Fibroblast of the aortic adventitia (primary cell): ENCODE data around the gene NMS. TPM values are rescaled to one million over a fixed set of nuclear protein-coding genes. Genes with fewer than 3 reads are reported as not detected.

Experiments
- DNase-seq: peaks from one replicate; pipeline ENCODE4 v3.0.0-alpha.2; 2010; ENCODE audit warnings: low read depth
- H3K4me3 ChIP-seq: 2 replicates; pipeline ENCODE4 v1.5.1; 2011; ENCODE audit warnings: low read depth, mild to moderate bottlenecking, control low read depth, low read length, moderate library complexity
- total RNA-seq: library from RNA; depleted of rRNA; stranded (reverse); fragments of >200 nt; gene quantifications from 2 replicates; pipeline ENCODE4 v1.2.3, GENCODE V29; 2012; ENCODE audit warnings: low replicate concordance
- TF ChIP-seq, protein P1 (sequence below): IDR thresholded peaks from 2 replicates; pipeline ENCODE4 v1.5.1; 2011; ENCODE audit warnings: mild to moderate bottlenecking, low read length, control low read depth, inconsistent platforms; ENCODE audit not compliant: insufficient read depth

Gene NMS
- total RNA-seq, 1 donor, result not detected

DNA sequence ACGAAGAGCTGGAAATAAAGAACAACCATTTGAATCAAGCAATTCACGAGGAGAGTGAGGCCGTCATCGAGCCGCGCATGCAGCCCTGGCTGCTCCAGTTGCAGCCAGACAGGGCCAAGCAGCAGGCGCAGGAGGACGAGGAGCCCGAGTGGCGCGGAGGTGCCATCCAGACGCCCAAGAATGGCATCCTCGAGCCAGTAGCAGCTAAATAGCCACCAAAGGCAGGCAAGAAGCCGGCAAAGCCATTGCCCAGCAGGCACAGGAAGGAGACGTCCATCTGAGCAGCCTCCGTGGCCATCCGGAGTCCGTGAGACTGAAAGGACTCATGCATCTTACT is 43.9 kb upstream of the NMS start:
- H3K4me3 ChIP-seq, result no peak overlapping the region
- TF ChIP-seq, protein P1, sequence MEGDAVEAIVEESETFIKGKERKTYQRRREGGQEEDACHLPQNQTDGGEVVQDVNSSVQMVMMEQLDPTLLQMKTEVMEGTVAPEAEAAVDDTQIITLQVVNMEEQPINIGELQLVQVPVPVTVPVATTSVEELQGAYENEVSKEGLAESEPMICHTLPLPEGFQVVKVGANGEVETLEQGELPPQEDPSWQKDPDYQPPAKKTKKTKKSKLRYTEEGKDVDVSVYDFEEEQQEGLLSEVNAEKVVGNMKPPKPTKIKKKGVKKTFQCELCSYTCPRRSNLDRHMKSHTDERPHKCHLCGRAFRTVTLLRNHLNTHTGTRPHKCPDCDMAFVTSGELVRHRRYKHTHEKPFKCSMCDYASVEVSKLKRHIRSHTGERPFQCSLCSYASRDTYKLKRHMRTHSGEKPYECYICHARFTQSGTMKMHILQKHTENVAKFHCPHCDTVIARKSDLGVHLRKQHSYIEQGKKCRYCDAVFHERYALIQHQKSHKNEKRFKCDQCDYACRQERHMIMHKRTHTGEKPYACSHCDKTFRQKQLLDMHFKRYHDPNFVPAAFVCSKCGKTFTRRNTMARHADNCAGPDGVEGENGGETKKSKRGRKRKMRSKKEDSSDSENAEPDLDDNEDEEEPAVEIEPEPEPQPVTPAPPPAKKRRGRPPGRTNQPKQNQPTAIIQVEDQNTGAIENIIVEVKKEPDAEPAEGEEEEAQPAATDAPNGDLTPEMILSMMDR, result no peak
- DNase-seq, result no peak

DNA sequence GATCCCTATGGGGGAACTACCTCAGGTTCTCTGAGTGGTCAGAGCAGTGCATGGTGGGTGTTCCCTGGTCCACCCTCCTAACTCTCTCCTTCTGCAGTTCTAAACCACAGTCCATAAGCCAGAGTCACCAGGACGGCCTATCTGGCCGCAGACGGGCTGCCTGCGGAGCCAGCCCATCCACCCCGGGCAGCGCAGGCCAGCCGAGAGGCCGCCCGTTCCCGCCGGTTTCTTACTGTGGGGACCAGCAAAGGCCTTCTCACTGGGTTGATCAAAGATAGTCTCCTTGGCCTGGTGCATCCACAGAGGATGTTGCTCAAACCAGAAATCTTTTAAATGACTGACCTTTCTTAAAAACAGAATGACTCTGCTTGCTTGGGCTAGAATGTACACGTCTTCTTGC is 43.2 kb upstream of the NMS start:
- no peak overlapping the region for H3K4me3 ChIP-seq
- DNase-seq, result no peak
- TF ChIP-seq, protein P1, result no peak

DNA sequence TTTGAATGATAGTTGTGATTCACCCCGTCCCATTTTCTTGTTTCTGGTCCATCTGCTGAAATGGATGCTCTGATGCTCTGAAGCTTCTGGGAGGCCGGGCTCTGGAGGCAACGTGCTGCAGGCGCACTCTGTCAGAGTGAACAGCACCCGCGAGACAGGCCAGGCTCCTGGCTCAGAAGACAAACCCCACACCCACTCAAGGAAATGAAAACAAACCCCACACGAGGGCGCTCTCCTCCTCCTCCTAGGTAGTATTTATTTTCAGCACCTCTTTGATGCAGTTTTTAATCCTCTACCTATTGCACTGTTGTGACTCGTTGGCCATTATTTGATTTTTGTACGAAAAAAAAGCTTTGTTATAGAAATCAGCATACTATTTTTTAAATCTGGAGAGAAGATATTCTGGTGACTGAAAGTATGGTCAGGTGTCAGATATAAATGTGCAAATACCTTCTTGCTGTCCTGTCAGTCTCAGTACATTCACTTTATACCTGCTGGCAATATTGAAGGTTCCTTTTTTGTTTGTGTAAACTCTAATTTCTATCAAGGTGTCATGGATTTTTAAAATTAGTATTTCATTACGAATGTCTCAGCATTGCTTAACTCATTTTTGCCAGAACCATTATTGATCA is 42.5 kb upstream of the NMS start:
- TF ChIP-seq, protein P1, result peak; percentile 51
- peak; percentile 59 for DNase-seq
- no peak overlapping the region for H3K4me3 ChIP-seq

DNA sequence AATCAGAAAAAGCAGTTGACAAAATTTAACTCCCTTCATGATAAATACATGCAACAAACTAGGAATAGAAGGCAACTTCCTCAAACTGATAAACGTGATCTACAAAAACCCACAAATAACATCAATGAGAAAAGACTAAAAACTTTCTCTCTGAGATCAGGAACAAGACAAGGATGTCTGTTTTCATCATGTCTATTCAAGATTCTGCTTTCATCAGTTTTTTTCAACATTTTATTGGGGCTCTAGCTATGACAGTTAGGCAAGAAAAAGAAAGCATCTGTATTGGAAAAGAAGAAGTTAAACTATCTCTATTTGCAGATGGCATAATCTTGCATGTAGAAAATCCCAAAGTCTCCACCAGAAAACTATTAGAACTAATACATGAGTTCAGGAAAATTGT is 40.6 kb upstream of the NMS start:
- H3K4me3 ChIP-seq, result no peak overlapping the region
- TF ChIP-seq, protein P1, result no peak
- DNase-seq, result no peak

DNA sequence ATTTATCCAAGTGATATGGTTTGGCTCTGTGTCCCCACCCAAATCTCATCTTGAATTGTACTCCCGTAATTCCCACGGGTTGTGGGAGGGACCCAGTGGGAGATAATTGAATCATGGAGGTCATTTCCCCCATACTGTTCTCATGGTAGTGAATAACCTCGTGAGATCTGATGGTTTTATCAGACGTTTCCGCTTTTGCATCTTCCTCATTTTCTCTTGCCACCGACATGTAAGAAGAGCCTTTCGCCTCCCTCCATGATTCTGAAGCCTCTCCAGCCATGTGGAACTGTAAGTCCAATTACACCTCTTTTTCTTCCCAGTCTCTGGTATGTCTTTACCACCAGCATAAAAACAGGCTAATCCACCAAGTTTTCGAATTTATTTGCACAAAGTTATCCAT is 32.5 kb upstream of the NMS start:
- DNase-seq, result no peak
- H3K4me3 ChIP-seq, result no peak overlapping the region
- TF ChIP-seq, protein P1, result no peak

DNA sequence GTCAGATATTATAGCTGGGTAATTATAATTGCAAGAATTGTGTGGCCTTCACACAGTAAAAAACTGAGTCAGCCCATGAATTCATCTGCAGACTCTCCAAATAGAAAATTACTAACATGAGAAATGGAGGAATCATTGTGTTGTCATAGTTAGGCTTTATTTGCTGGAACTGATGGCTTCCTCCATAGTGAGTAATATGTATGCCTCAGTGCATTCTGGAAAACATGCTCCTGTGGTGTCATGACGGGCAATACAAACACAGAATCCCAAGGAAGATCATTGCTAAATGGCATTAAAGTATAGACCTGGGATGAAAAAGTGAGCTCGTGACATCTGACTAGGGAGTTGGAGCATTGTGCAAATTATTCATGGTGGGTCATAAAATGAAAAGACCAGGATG is 23.6 kb upstream of the NMS start:
- no peak for DNase-seq
- H3K4me3 ChIP-seq, result no peak overlapping the region
- TF ChIP-seq, protein P1, result no peak

DNA sequence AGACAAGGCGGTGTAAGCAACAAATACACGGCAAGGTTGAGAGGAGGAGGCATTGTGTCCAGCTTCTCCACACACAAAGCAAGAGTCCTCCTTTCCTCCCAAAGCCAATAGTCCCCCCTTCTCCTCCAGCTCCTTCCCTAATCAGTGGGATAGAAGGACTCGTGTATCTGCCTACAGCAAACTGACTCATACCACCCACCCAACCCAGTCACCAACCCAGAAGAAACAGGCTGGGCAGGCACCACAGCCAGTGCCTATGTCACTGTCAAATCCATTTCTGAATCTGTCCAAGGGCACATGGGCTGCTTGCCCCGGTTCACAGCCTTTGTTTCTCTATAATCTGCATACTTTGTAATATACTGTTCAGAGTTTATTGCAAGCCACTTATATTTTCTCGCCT is 19.2 kb upstream of the NMS start:
- no peak overlapping the region for H3K4me3 ChIP-seq
- TF ChIP-seq, protein P1, result no peak
- no peak for DNase-seq
